ENCODE measurements around the gene DPYSL3.

Gene DPYSL3

DNA sequence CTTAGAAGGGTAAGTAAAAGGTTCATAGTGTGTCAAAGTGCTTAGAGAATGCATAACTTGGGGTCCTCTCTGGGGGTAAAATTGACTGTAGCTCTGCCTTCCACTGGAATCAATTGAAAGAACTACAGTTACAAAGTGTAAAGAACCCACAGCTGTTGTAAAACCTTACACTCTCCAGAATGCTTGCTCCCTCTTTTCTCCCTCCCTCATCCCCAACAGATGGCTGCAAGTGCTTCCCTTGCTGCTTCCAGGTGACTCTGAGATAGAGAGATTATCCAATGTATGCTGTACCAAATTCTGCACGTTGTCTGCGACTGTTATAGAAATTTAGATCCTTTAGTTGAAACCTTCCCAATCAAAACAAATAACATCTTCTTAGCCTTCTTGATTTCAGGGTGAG, 149.1 kb downstream of the DPYSL3 start:
- no peak for DNase-seq

DNA sequence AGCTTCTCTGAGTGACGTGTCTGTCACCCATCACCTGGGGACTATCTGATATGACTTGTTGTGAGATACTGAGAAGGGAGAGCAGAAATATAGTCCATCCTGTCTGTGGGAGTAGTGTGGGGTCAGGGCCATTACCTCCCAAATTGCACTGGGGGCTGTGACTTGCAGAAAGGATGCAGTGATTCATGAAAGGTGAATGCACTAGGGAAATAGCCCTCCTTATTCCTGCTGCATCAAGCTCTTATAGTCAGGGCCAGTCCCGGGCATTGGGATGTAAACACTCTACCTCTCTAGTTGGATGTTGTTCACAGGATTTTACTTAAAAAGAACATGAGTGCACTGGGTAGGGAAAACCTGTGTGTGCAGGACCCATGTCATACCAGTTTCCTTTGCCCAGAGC, 150.3 kb downstream of the DPYSL3 start:
- DNase-seq, result no peak

DNA sequence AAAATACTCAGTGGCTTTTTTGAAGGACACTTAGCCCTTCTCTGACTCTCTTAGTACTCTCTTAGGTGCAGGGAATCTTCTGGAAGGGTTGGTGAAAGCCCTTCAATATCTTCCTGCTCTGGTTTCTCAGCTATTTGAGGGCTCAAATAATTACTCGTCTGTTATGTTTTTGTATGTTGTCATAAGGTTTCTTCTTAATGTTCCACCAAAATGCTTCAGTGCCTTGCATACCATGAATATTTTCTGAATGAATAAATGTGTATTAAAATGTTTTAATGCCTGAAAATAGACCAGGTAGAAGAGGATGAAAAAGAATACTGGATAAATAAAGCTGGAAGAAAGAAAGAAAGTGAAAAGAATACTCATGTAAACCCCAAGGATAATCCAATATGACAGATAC, 150.8 kb downstream of the DPYSL3 start:
- no peak for DNase-seq

DNA sequence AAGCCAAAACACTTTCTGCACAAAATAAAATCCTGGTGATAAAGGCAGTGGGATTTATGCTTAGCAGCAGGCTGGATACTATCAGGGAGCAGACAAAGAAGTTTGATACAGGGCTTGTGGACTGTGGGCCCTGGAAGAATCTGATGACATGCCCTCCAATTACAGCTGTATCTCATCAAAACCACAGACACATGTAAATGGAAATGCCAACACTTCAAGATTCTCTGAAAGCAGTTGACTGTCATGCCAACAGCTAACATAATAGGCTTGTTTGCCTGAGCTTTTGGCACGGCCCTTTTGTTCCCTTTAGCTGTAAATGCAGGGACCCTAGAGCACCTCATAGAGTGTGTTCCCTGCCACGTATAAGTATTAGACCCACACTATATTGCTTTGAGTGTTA, 160.6 kb downstream of the DPYSL3 start:
- DNase-seq, result no peak

DNA sequence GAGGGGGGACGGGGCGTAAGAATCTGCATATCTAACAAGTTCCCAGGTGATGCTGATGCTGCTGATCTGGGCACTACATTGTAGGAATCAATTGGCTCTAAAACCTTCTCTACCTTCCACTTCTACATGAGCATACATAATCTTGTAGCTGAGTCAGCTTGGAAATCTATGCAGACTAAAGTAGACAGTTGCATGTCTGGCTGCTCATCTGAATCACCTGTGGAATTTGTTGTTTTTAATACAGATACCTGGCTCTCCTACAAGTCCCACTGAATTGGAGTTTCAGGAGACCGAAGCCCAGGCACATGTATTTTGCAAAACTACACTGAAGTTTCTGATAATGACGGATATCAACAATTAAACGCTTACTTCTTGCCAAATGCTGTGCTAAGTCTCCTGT, 161.4 kb downstream of the DPYSL3 start:
- no peak for DNase-seq

DNA sequence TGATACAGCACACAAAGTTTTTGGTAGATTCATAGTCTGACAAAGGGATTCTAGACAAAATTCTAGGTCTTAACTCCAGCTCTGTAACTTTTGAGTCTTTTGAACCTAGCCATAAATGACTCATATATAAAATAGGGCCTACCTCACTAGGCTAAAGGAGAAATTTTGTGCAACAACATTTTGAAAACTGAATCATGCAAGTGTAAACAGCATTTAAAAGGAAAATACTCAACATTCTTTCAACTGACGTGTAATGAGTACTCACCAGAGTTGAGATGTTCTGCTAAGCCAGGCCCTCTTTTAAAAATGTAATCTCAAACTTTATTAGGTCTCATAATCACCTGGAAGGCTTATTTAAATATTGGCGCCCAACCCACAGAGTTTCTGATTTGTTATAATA, 161.8 kb downstream of the DPYSL3 start:
- no peak for DNase-seq

DNA sequence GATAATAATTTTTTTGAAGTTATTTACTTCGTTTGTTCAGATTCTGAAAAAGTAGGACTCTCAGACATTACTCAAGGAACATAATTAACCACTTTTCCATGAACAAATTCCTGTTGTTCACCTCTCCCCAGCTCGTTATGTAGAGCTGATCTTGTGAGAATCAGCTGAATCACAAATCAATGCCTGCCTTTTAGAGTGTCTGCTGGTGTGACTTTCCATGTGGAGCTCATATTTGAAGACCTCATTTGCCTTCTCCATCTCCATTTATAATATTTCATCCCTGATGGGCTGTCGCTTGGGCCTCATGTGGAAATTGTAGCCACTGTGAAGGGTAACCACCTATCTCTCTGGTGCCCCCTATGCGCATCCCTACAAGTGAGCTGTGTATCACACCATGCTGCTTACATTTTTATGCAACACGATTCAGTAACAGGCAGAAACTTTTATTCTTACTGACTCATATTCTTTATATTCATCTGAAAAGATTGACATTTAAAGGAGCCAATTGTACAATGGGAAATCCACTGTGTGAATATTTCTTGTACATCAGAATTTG, 163.8 kb downstream of the DPYSL3 start:
- no peak for DNase-seq

DNA sequence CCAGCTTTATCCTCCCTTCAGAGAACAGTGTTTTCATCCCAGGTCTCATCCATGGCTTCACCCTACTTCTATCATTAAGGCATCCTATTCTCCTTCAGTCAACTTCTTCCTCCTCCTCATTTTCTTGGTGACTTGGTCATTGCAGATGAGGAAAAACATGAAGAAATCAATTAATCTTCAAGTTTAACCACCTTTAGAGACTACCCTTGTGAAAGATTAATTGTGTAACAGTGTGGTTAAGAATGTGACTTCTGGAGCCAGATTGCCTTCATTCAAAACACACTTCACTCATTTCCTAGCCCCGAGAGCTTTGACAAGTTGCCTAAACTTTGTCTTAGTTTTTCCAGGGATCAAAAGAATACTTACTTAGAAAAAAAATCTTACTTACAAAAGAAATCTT, 165.0 kb downstream of the DPYSL3 start:
- no peak for DNase-seq

DNA sequence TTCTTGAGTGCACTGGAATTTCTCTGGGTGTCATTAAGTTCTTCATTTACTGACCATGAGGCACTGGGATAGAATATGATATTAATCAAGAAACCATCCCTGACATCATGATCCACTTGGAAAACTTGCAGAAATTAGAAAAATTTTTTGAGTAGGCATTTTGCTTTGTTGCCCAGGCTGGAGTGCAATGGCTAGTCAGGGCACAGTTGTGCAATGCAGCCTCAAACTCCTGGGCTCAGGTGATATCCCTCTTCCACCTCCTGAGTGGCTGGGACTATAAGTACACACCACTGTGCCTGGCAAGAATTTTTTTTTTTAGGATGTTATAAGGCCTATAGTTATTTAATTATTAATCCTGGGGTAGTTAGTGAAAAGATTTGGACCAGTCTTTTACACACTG, 168.5 kb downstream of the DPYSL3 start:
- no peak for DNase-seq

DNA sequence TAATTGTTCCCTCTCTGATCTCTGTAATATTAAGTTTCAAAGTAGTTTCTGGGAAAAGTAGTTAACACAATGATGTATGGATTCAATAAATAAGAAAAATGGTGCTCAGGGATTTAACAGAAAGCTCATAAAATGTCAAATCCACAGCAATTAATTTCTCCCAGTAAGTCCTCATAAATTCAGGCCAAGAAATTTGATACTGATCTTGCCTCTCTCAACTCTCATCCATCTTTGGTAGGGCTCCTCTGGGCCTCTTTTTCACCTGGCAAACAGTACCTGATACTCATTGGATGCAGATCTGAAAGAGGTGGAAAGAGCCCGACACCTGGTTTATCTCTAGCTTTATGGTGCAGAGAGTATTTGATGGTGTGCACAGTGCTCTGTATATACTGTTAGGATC, 168.9 kb downstream of the DPYSL3 start:
- no peak for DNase-seq
